IMR-90 (cell line): ENCODE results near the gene NAV1. TPM values are rescaled to one million over a fixed set of nuclear protein-coding genes. Genes with fewer than 3 reads are reported as not detected.

Source experiments
- ATAC-seq: fragments of 200-7000 bp; cut with Tn5 transposase; 2 replicates; pipeline ENCODE4 v1.9.1; 2020; ENCODE audit warnings: low read depth, mild to moderate bottlenecking, moderate library complexity
- BruUV-seq: library from RNA; stranded (reverse); fragments of 400-500 nt; replicated peaks from 2 replicates; lab custom pipeline; 2021; lab: Mats Ljungman, UMichigan
- CTCF ChIA-PET: fragments of 300-600 bp; formaldehyde crosslinking; extraction: SDS; loops from one replicate; lab custom pipeline; 2021; ENCODE audit warnings: antibody characterized with exemption; lab: Yijun Ruan, JAX
- POLR2A ChIA-PET: fragments of 300-600 bp; sonication (Branson Sonifier 250); formaldehyde crosslinking; loops from one replicate; lab custom pipeline; 2022; ENCODE audit warnings: antibody characterized with exemption; ENCODE audit not compliant: unreplicated experiment; lab: Charles Lee
- DNase-seq: peaks from one replicate; pipeline ENCODE4 v3.0.0; 2013
- H2AFZ ChIP-seq: replicated peaks from 2 replicates; pipeline ENCODE3; 2013; ENCODE audit warnings: low read length, mild to moderate bottlenecking; ENCODE audit not compliant: poor library complexity
- H2AK5ac ChIP-seq: 2 replicates; pipeline ENCODE4 v1.6.1; 2013; ENCODE audit warnings: low read depth, low read length, inconsistent platforms
- H2AK9ac ChIP-seq: replicated peaks from 2 replicates; pipeline ENCODE3; 2013; ENCODE audit warnings: mild to moderate bottlenecking, low read depth, low read length, moderate library complexity; ENCODE audit not compliant: poor library complexity
- H2BK120ac ChIP-seq: 2 replicates; pipeline ENCODE4 v1.6.1; 2013; ENCODE audit warnings: low read depth, low read length, inconsistent platforms
- H2BK15ac ChIP-seq: 3 replicates; pipeline ENCODE4 v1.6.1; 2013; ENCODE audit warnings: low read depth, low read length, inconsistent platforms
- H2BK20ac ChIP-seq: 2 replicates; pipeline ENCODE4 v1.6.1; 2013; ENCODE audit warnings: low read depth, mild to moderate bottlenecking, inconsistent platforms, low read length, moderate library complexity
- H2BK5ac ChIP-seq: 2 replicates; pipeline ENCODE4 v1.6.1; 2013; ENCODE audit warnings: mild to moderate bottlenecking, low read depth, low read length, inconsistent platforms; ENCODE audit not compliant: poor library complexity, severe bottlenecking
- H3K14ac ChIP-seq: replicated peaks from 2 replicates; pipeline ENCODE4 v1.6.1; 2013; ENCODE audit warnings: low read depth, low read length, inconsistent platforms
- H3K18ac ChIP-seq: 2 replicates; pipeline ENCODE4 v1.6.1; 2013; ENCODE audit warnings: low read depth, low read length, control low read depth
- H3K23ac ChIP-seq: 2 replicates; pipeline ENCODE4 v1.6.1; 2013; ENCODE audit warnings: low read depth, low read length, inconsistent platforms
- H3K27ac ChIP-seq: 2 replicates; pipeline ENCODE4 v1.5.1; 2013; ENCODE audit warnings: mild to moderate bottlenecking, control low read depth, low read length; ENCODE audit not compliant: insufficient read depth
- H3K27me3 ChIP-seq: 2 replicates; pipeline ENCODE4 v1.6.1; 2013; ENCODE audit warnings: low read length; ENCODE audit not compliant: control insufficient read depth, insufficient read depth
- H3K36me3 ChIP-seq: 2 replicates; pipeline ENCODE4 v1.6.1; 2013; ENCODE audit warnings: low read length, mixed read lengths; ENCODE audit not compliant: control insufficient read depth, insufficient read depth
- H3K4ac ChIP-seq: 2 replicates; pipeline ENCODE4 v1.6.1; 2013; ENCODE audit warnings: low read depth, low read length, inconsistent platforms
- H3K4me1 ChIP-seq: 2 replicates; pipeline ENCODE4 v1.6.1; 2013; ENCODE audit warnings: low read length, mixed read lengths; ENCODE audit not compliant: control insufficient read depth, insufficient read depth
- H3K4me2 ChIP-seq: 2 replicates; pipeline ENCODE4 v1.6.1; 2013; ENCODE audit warnings: low read depth, mild to moderate bottlenecking, control low read depth, low read length, moderate library complexity
- H3K4me3 ChIP-seq: 2 replicates; pipeline ENCODE4 v1.5.1; 2013; ENCODE audit warnings: low read depth, mild to moderate bottlenecking, control low read depth, low read length, moderate library complexity; ENCODE audit not compliant: insufficient read depth
- H3K56ac ChIP-seq: 2 replicates; pipeline ENCODE4 v1.6.1; 2013; ENCODE audit warnings: low read length, inconsistent platforms; ENCODE audit not compliant: insufficient read depth; ENCODE audit errors: extremely low read depth
- H3K79me1 ChIP-seq, 2 experiments: 2 replicates each; pipeline ENCODE4 v1.6.1; 2013; ENCODE audit warnings: low read length in 2 of 2, inconsistent platforms in 1 of 2, low read depth in 1 of 2
- H3K9ac ChIP-seq: 2 replicates; pipeline ENCODE4 v1.6.1; 2013; ENCODE audit warnings: low read depth, low read length, control low read depth
- H3K9me1 ChIP-seq: 2 replicates; pipeline ENCODE4 v1.6.1; 2013; ENCODE audit warnings: low read length, inconsistent platforms; ENCODE audit not compliant: insufficient read depth
- H3K9me3 ChIP-seq: 2 replicates; pipeline ENCODE4 v1.6.1; 2013; ENCODE audit warnings: low read length; ENCODE audit not compliant: control insufficient read depth, insufficient read depth
- H4K20me1 ChIP-seq: 2 replicates; pipeline ENCODE4 v1.6.1; 2013; ENCODE audit warnings: low read length, inconsistent platforms; ENCODE audit not compliant: insufficient read depth
- H4K5ac ChIP-seq: 2 replicates; pipeline ENCODE4 v1.6.1; 2013; ENCODE audit warnings: mild to moderate bottlenecking, low read depth, low read length, control low read depth
- H4K8ac ChIP-seq, 2 experiments: 2 replicates each; pipeline ENCODE4 v1.6.1; 2013; ENCODE audit warnings: low read depth in 2 of 2, low read length in 2 of 2, control low read depth in 1 of 2, inconsistent platforms in 1 of 2
- H4K91ac ChIP-seq: 2 replicates; pipeline ENCODE4 v1.6.1; 2013; ENCODE audit warnings: low read depth, low read length, inconsistent platforms; ENCODE audit not compliant: insufficient read depth
- CEBPB ChIP-seq: IDR thresholded peaks from 2 replicates; pipeline ENCODE4 v1.6.1; 2012; ENCODE audit warnings: low read depth, low read length, improper control_type of control experiment
- FOS ChIP-seq: fragments of 150-350 bp; IDR thresholded peaks from 2 replicates; pipeline ENCODE4 v1.6.1; 2016; ENCODE audit warnings: low read depth, low read length
- WGBS, 2 experiments: methylation state at CpG; one replicate each; pipeline versions ENCODE4 v1.1.5 to v1.1.7; 2013; ENCODE audit warnings: missing lambda C conversion rate in 2 of 2; ENCODE audit not compliant: insufficient read length in 1 of 2; ENCODE audit errors: extremely low coverage in 2 of 2; 5-methylcytosine and 5-hydroxymethylcytosine counted together
- dilution Hi-C: fragments of 300-500 bp; cut with HindIII; formaldehyde crosslinking; loops from one replicate; pipeline ENCODE4 v1.14.3; 2018; ENCODE audit warnings: low sequenced_read_pairs; ENCODE audit not compliant: unreplicated experiment
- in situ Hi-C: fragments of 300-500 bp; cut with MboI; formaldehyde crosslinking; loops from 3 replicates; pipeline ENCODE4 v1.14.3; 2019; ENCODE audit warnings: low sequenced_read_pairs, inconsistent platforms, mixed read lengths
- intact Hi-C: fragments of 100-400 bp; cut with micrococcal nuclease; formaldehyde crosslinking; loops from 2 replicates; pipeline ENCODE4 v1.10.0; 2022
- polyA plus RNA-seq, 3 experiments: library from polyadenylated mRNA; depleted of rRNA; stranded (reverse); fragments of >200 nt; gene quantifications; 2 replicates each; pipeline ENCODE4 v1.2.3, GENCODE V29; 2012; ENCODE audit warnings: low replicate concordance in 1 of 3
- total RNA-seq: library from RNA; depleted of rRNA; stranded (reverse); fragments of >200 nt; gene quantifications from 2 replicates; pipeline ENCODE4 v1.2.3, GENCODE V29; 2012

The NAV1 gene
- total and polyA plus RNA-seq, 2 of the 4 experiments (the other 2 are of a cell fraction) = 14.0 to 23.1 TPM

- intact Hi-C loops (no loop called here), dilution Hi-C loops (no loop called here), in situ Hi-C loops (loop anchor here (25.0 kb wide), 2 partner anchors 418 to 593 kb away; partner anchors contain the start of genes ARL8A and TIMM17A)
- H4K5ac ChIP-seq = no peak overlapping the region
- peaks cover 3% of the 10 kb centered on the region; the same call in 1 of the 2 replicates for H4K20me1 ChIP-seq
- no peak for DNase-seq
- TF ChIP-seq CEBPB (peak; percentile 71), FOS (no peak)
- no peak for ATAC-seq
- H2AK5ac ChIP-seq = no peak overlapping the region
- H3K56ac ChIP-seq = no peak overlapping the region
- BruUV-seq = no TSS peak
- H4K8ac ChIP-seq = no peak overlapping the region
- H3K4ac ChIP-seq = no peak overlapping the region
- no peak overlapping the region for H3K14ac ChIP-seq
- WGBS, 2 experiments = 100% methylated on average over 1 of the region's 3 CpGs; no CpG with 5 or more reads in 1 of the 2 experiments
- H3K36me3 ChIP-seq = no peaks in the 10 kb centered on the region
- no peak overlapping the region for H3K4me3 ChIP-seq
- ChIA-PET POLR2A (no interaction called here), CTCF (interaction anchor here (0.9 to 1.9 kb wide), 4 partner anchors 9 to 159 kb away, joined by 3 to 4 read pairs (median 3); no protein-coding TSS in a partner anchor)
- H3K9ac ChIP-seq = no peak overlapping the region
- no peak overlapping the region for H2AFZ ChIP-seq
- no peak overlapping the region for H3K18ac ChIP-seq
- H3K4me1 ChIP-seq = peaks cover 21% of the 10 kb centered on the region
- peaks cover 7% of the 10 kb centered on the region for H3K9me1 ChIP-seq
- H3K79me1 ChIP-seq = peaks cover 14 to 61% of the 10 kb centered on the region in 2 experiments; a peak in 3 of 4 replicates
- no peak overlapping the region for H2BK20ac ChIP-seq
- no peak overlapping the region for H2BK5ac ChIP-seq
- no peak overlapping the region for H2BK15ac ChIP-seq
- H4K91ac ChIP-seq = no peak overlapping the region
- no peaks in the 10 kb centered on the region for H3K9me3 ChIP-seq
- no peak overlapping the region for H3K23ac ChIP-seq
- H3K27me3 ChIP-seq = no peaks in the 10 kb centered on the region
- H3K4me2 ChIP-seq = no peak overlapping the region
- no peak overlapping the region for H3K27ac ChIP-seq
- H2BK120ac ChIP-seq = no peak overlapping the region
- H2AK9ac ChIP-seq = no peak overlapping the region
Measured at GRCh38 chr1:201544710-201545109, 5.8 kb downstream of the NAV1 start.
